NCI-H146 treated with DMSO at 0.1 percent for 48 hours (cell line): Measurements from ENCODE around the gene DKK3.
"Not testable (repeated sequence)": the region's sequence is repeated elsewhere in the genome, so short reads cannot be mapped to it uniquely, and the experiment has no call there.

Experiments used
- DNase-seq: peaks from one replicate; lab custom pipeline; 2025; ENCODE audit not compliant: unreplicated experiment; lab: John Stamatoyannopoulos, UW

The DKK3 gene

DNA sequence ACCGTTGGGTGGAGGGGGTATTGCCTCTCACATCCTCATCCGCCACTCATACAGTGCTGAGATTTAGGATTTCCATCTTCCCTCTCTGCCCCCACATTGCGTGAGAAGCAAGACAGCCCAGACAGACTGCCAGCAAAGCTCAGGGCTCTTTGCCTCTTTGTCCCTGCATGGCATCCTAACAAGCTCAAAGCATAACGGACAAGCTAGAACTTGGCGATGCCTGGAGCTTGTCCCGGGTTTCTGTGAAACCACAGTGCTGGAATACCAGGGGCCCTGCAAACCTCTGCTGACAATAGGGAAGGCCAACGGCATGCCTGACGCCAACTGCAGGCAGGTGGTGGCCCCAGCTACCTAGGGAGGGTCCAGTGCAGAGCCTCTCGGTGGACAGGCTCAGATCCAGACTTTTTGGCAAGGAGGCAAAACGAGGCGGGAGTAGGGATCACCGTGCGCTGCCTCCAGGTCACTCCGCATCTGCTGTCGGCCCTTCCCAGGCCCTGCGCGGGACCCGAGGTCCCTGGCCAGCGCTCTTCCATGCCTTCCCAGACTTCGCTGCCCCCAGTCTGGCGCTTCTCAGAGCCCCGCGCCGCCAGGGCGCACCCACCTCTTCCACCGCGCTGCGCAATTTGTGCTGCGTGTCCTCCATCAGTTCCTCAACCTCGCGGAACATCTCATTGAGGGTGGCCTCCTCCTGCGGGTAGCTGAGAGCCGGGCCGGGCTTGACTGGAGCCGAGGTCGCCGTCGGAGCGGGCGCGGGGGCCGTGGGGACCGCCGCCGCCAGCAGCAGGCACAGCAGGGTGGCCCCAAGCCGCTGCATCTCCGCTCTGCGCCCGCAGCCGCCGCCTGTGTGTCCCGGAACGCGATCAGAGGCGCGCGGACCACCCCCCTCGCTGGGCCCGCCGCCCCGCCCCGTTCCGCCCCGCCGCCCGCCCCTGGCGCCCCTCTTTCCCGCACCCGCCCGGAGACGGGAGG lies at the start of gene DKK3:
DKK3 (minus strand) TSS at position 858 of the 969 bp plus-strand sequence; CDS start at position 814, 44 bp downstream.
- DNase-seq, result no peak

- no peak for DNase-seq
Observed at GRCh38 chr11:12057299-12057980, 49.0 kb upstream of the DKK3 start.

DNA sequence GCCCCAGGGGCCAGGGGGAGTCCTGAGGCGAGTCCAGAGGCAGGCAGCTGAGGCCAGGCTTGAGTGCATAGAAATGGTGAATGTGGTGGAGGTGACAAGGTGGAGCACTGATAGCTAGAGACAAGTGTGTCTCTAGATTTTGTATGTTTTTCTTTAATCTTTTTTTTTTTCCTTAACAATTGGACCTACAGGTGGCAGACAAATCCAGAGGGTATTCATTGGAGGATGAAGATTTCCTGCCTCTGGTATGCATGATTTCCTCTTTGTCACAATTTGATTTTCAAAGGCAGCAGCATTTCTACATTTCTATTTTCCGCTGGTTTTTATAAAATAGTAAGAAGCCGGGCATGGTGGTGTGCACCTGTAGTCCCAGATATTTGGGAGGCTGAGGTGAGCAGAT lies 47.7 kb upstream of the DKK3 start:
- DNase-seq, result no peak

GRCh38 chr11:12053606-12054361 lies 45.4 kb upstream of the DKK3 start:
- DNase-seq, result no peak

DNA sequence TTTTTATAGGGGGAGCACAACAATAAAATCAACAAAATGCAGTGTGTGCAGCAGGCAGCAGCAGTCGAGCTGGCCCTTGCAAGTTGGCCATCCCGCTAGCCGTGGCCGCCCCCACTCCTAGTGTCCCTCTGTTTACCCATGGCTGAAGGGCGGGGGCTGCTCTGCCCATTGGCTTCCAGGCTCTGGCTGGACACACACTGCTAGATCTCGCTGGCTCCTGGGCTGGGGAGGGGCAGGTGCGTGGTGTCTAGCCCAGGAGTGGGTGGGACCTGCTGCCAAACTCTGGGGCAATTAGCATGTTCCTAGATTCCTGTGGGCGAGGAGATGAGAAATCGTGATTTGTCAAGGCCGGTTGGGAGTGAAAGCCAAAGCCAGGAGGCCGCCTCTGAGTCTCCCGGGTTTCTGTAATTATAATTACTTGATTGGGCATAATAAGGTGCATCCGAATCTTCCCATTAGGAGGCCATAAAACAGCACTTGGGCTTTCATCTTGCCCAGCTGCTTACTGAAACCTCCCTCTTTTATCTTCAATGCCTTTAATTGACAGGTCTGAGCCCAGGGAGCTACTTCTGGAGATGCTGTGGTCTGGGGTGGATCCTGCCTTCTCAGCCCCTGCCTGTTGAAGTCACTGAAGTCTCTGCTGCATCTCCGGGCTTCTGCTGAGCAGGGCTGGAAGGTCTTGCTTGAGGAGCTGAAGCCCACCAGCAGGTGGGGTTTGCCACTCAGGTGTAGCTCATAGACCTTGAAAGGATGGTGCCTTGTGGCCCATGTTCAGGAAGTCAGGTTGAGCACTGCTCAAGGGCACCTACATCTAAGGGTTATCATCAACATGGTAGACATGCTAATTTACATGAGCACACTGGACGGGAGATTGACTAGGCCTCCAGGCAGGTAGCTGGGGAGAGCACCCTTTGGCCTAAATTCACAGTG lies 44.5 kb upstream of the DKK3 start:
- DNase-seq, result peak; percentile 45

- DNase-seq, result no peak
Observed at GRCh38 chr11:12051287-12051662, 42.8 kb upstream of the DKK3 start.

- DNase-seq, result no peak
Observed at GRCh38 chr11:12050470-12051286, 42.3 kb upstream of the DKK3 start.

DNA sequence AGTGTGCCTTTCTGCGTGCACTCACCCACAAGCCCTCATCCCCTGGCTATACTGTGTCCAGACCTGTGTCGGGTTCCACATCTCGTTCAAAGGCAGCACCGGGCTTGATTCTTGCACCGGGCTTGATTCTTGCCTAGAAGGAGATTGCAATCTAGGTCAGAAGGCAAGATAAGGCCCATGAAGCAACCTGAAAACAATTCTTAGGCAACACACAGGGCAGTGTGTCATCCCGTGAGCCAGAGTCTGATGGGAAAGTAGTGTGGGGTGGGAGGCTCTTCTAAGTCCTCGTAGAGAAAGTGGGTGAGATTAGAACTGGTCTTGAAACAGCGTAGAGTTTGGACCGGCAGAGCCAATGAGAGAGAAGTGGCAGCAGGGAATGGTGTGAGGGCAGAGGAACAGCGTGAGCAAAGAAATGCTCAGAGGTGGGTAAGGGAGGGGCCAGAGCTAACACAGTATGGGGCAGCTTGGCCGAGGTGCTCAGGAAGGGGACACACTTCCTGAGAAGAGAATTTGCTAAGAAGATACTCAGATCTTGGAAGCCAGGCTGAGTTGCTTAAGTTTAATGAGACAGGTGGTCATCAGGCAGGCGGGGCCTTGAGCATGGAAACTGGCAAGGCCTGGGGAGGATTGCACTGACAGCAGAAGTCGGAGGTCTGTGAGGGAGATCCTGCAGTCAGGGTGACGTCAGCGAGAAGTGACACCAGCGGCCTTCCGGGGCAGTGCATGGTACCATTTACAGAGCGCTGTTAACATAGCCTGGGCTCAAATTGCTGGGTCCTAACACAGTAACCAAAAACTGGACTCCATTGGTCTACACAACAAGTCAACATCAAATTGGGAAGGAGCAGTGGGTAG lies 40.7 kb upstream of the DKK3 start:
- no peak for DNase-seq

DNA sequence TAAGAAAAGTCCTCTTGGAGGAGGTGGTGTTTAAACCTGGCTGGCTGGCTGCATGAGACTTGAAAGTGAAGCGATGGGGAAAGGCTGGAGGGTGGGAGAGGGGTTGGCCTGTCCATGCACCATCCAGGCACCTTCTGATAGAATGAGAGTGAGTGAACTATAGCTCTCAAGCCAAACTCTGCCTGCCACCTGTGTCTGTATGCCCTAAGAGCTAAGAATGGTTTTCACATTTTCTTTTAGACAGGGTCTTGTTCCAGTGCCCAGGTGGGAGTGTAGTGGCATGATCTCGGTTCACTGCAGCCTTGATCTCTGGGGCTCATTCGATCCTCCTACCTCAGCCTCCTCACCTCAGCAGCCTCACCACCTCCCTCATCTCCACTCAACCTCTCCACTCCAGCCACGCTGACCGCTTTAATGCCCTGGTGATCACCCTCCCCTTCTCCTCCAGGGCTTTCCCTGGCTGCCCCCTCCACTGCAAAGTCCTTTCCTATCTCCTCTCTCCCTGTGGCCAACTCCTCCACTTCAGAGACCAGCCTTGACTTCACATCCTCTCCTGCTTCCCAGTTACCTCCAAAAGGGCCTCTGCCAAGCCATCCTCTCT lies 38.3 kb upstream of the DKK3 start:
- DNase-seq, result no peak

DNA sequence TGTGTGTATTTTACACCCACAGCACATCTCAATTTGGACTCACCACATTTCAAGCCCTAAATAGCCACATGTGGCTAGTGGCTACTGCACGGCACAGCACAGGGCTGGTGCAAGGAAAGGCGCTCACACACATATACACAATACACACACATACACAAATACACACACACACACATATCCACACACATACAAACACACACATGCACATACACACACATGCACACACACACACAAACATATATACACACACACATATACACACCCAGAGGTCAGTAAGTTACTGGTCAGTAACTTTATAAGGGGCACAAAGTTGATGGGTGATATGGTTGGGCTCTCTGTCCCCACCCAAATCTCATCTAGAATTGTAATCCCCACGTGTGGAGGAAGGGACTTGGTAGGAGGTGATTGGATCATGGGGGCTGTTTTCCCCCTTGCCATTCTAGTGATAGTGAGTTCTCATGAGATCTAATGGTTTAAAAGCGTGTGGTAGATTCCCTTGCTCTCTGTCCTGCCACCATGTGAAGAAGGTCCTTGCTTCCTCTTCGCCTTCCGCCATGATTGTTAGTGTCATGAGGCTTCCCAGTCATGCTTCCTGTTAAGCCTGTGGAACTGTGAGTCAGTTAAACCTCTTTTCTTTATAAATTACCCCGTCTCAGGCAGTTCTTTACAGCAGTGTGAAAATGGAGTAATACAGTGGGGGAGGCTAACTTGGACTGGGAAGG lies 37.6 kb upstream of the DKK3 start:
- no peak for DNase-seq

DNA sequence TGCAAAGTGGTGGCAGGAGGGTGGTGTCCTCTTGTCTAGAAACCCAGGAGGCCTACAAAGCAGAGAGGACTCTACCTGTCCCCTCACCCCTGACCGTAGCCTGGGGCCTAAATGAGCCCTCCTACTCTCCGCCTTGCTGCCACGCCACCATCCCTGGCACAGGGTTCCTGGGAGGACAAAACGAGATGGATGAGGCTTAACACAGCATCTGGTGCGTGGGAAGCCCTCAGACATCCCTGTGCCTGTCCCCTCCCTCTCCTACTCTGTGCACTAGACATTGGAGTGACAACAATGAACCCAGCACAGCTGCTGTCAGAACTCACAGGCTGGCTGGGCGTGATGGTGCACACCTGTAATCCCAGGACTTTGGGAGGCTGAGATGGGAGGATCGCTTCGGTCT lies 36.4 kb upstream of the DKK3 start:
- DNase-seq, result no peak

GRCh38 chr11:12043959-12044791 lies 35.7 kb upstream of the DKK3 start:
- peak; percentile 62 for DNase-seq

DNA sequence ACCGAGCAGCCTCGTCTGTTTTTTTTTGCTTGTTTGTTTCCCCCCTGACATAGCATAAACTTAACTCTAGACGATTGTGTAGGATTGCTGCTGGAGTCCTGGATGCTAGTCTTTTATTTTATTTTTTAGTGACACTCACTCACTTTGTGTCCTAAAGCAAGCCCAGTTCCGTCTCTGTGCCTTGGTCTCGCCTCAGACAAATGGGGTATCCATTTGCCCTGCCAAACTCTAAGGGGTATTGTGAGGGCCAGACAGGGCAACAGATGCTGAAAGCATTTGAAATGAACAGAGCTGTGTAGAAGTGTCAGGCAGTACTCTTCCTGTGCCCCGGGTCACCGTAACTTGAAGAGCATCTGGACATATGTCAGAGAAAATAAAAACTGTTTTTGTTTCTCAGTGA lies 34.8 kb upstream of the DKK3 start:
- DNase-seq, result no peak

GRCh38 chr11:12042215-12042676 lies 33.8 kb upstream of the DKK3 start:
- DNase-seq, result no peak

DNA sequence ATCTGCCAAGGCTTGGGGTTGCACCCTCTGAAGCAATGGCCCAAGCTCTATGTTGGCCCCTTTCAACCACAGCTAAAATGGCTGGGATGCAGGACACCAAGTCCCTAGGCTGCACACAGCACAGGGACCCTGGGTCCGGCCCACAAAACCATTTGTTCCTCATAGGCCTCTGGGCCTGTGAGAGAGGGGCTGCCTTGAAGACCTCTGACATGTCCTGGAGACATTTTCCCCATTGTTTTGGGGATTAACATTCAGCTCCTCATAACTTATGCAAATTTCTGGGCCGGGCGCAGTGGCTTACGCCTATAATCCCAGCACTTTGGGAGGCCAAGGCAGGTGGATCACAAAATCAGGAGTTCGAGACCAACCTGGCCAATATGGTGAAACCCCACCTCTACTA lies 32.3 kb upstream of the DKK3 start:
- DNase-seq, result not testable (repeated sequence)

DNA sequence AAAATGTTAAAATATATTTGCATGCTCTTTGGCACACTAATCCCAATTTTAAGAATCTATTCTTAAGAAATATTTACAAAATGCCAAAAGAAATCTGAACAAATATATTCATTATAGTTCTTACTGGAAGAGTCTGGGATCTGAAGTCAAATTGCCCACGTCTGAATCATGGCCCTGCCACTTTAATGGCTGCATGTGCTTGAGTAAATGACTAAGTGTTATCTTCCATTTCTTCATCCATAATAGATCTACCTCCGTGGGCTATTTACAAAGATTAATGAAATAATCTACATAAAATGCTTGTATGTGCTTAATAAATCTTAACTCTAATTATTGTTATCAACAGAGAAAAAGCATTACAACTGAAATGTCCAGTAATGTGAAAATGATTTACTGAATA lies 24.5 kb upstream of the DKK3 start:
- DNase-seq, result no peak
